Caco-2 (cell line): ENCODE results near the gene FBXW8. TPM values are rescaled to one million over a fixed set of nuclear protein-coding genes. Genes with fewer than 3 reads are reported as not detected.

Experiments used
- BruUV-seq: library from RNA; stranded (reverse); fragments of 400-500 nt; replicated peaks from 2 replicates; lab custom pipeline; 2021; lab: Mats Ljungman, UMichigan
- CTCF ChIA-PET: fragments of 300-600 bp; sonication (Branson Sonifier 250); formaldehyde crosslinking; loops from one replicate; lab custom pipeline; 2022; ENCODE audit warnings: antibody characterized with exemption; lab: Charles Lee
- POLR2A ChIA-PET: fragments of 300-600 bp; sonication (Branson Sonifier 250); formaldehyde crosslinking; loops from one replicate; lab custom pipeline; 2022; ENCODE audit warnings: antibody characterized with exemption; lab: Charles Lee
- DNase-seq, 2 experiments: peaks; one replicate each; pipeline versions ENCODE4 v3.0.0 to v3.0.0-alpha.2; 2020 to 2022
- H3K27me3 ChIP-seq: replicated peaks from 2 replicates; pipeline ENCODE4 v1.6.0; 2011; ENCODE audit warnings: low read length; ENCODE audit not compliant: control insufficient read depth, insufficient read depth
- H3K36me3 ChIP-seq: 2 replicates; pipeline ENCODE4 v1.5.1; 2011; ENCODE audit warnings: low read length; ENCODE audit not compliant: control insufficient read depth, insufficient read depth
- H3K4me1 ChIP-seq: fragments of 250-450 bp; sonication (Bioruptor Pico); 2 replicates; pipeline ENCODE4 v1.5.1; 2020; ENCODE audit warnings: mild to moderate bottlenecking
- H3K4me3 ChIP-seq: 2 replicates; pipeline ENCODE4 v1.5.1; 2011; ENCODE audit warnings: low read depth, mild to moderate bottlenecking, control low read depth, low read length
- H3K9me3 ChIP-seq: fragments of 250-450 bp; sonication (Bioruptor Pico); 2 replicates; pipeline ENCODE4 v1.5.1; 2020; ENCODE audit warnings: mild to moderate bottlenecking, moderate library complexity
- H3K27ac Mint-ChIP-seq: one replicate; pipeline ENCODE4 v1.8.0; 2022; ENCODE audit warnings: mixed read lengths; ENCODE audit not compliant: unreplicated experiment
- H3K27me3 Mint-ChIP-seq: one replicate; pipeline ENCODE4 v1.8.0; 2022; ENCODE audit warnings: mixed read lengths; ENCODE audit not compliant: insufficient read depth, unreplicated experiment
- H3K36me3 Mint-ChIP-seq: one replicate; pipeline ENCODE4 v1.8.0; 2022; ENCODE audit warnings: mild to moderate bottlenecking, mixed read lengths; ENCODE audit not compliant: insufficient read depth, unreplicated experiment
- H3K4me1 Mint-ChIP-seq: one replicate; pipeline ENCODE4 v1.8.0; 2022; ENCODE audit warnings: low read depth, mixed read lengths; ENCODE audit not compliant: unreplicated experiment
- H3K4me3 Mint-ChIP-seq: one replicate; pipeline ENCODE4 v1.8.0; 2022; ENCODE audit warnings: mild to moderate bottlenecking, moderate library complexity, mixed read lengths; ENCODE audit not compliant: unreplicated experiment
- H3K9me3 Mint-ChIP-seq: one replicate; pipeline ENCODE4 v1.8.0; 2022; ENCODE audit warnings: mixed read lengths; ENCODE audit not compliant: unreplicated experiment
- CTCF ChIP-seq, 2 experiments: fragments of 200-600 bp in 1 of 2; IDR thresholded peaks; 1 replicate in 1 of 2; 2 replicates in 1 of 2; pipeline versions ENCODE4 v1.5.1 to v1.8.0; 2011 to 2022; ENCODE audit warnings: antibody characterized with exemption in 1 of 2, control low read depth in 1 of 2, inconsistent platforms in 1 of 2, low read depth in 1 of 2, low read length in 1 of 2, mild to moderate bottlenecking in 1 of 2, moderate library complexity in 1 of 2; ENCODE audit not compliant: insufficient read depth in 1 of 2, severe bottlenecking in 1 of 2, unreplicated experiment in 1 of 2
- intact Hi-C: fragments of 100-400 bp; cut with micrococcal nuclease; formaldehyde crosslinking; loops from one replicate; pipeline ENCODE4 v1.10.0; 2022; ENCODE audit not compliant: unreplicated experiment
- total RNA-seq: library from RNA; stranded (reverse); gene quantifications from 2 replicates; pipeline ENCODE4 v1.2.3, GENCODE V29; 2022

Gene FBXW8
- total RNA-seq, 1 experiment from 2014 or later: 12.2 TPM

- intact Hi-C loops: no loop called here
- ChIA-PET CTCF (no interaction called here), POLR2A (no interaction called here)
- H3K4me3 Mint-ChIP-seq: no peak overlapping the region
- Histone ChIP-seq H3K9me3 (no peaks in the 10 kb centered on the region), H3K27me3 (no peaks in the 10 kb centered on the region), H3K4me1 (no peaks in the 10 kb centered on the region), H3K4me3 (no peak overlapping the region), H3K36me3 (no peaks in the 10 kb centered on the region)
- H3K27me3 Mint-ChIP-seq: no peaks in the 10 kb centered on the region
- no peak for TF ChIP-seq CTCF (IDR thresholded peaks at IDR 0.05; ENCODE audit: insufficient read depth in 1 of 2, low read depth in 1 of 2, low read length in 1 of 2, severe bottlenecking in 1 of 2, unreplicated experiment in 1 of 2)
- no peak for DNase-seq
- H3K4me1 Mint-ChIP-seq: no peaks in the 10 kb centered on the region
- no TSS peak for BruUV-seq
- H3K36me3 Mint-ChIP-seq: peaks cover 3% of the 10 kb centered on the region
- H3K9me3 Mint-ChIP-seq: no peaks in the 10 kb centered on the region
- H3K27ac Mint-ChIP-seq: no peak overlapping the region
These were observed 51.4 kb downstream of the FBXW8 start for GRCh38 chr12:116962197-116962596.

- no peak for DNase-seq
- no peak for TF ChIP-seq CTCF (IDR thresholded peaks at IDR 0.05; ENCODE audit: insufficient read depth in 1 of 2, low read depth in 1 of 2, low read length in 1 of 2, severe bottlenecking in 1 of 2, unreplicated experiment in 1 of 2)
- H3K4me1 Mint-ChIP-seq: no peaks in the 10 kb centered on the region
- Histone ChIP-seq H3K4me1 (no peaks in the 10 kb centered on the region), H3K4me3 (no peak overlapping the region), H3K36me3 (no peaks in the 10 kb centered on the region), H3K27me3 (no peaks in the 10 kb centered on the region), H3K9me3 (no peaks in the 10 kb centered on the region)
- H3K27ac Mint-ChIP-seq: no peak overlapping the region
- intact Hi-C loops: no loop called here
- ChIA-PET POLR2A (no interaction called here), CTCF (no interaction called here)
- no TSS peak for BruUV-seq
- H3K9me3 Mint-ChIP-seq: no peaks in the 10 kb centered on the region
- H3K36me3 Mint-ChIP-seq: peaks cover 4% of the 10 kb centered on the region
- H3K27me3 Mint-ChIP-seq: no peaks in the 10 kb centered on the region
- no peak overlapping the region for H3K4me3 Mint-ChIP-seq
These were observed 52.1 kb downstream of the FBXW8 start for GRCh38 chr12:116962783-116963356.

GRCh38 chr12:116964054-116965050 lies 53.6 kb downstream of the FBXW8 start:
- no peak for TF ChIP-seq CTCF (IDR thresholded peaks at IDR 0.05; ENCODE audit: insufficient read depth in 1 of 2, low read depth in 1 of 2, low read length in 1 of 2, severe bottlenecking in 1 of 2, unreplicated experiment in 1 of 2)
- ChIA-PET CTCF (no interaction called here), POLR2A (no interaction called here)

More at GRCh38 chr12:116964054-116965050, 53.6 kb downstream of the FBXW8 start:
- no peak overlapping the region for H3K27ac Mint-ChIP-seq
- H3K36me3 Mint-ChIP-seq: peaks cover 4% of the 10 kb centered on the region
- no peaks in the 10 kb centered on the region for H3K27me3 ChIP-seq
- H3K4me1 ChIP-seq: no peaks in the 10 kb centered on the region
- no peaks in the 10 kb centered on the region for H3K36me3 ChIP-seq
- intact Hi-C loops: no loop called here
- H3K9me3 Mint-ChIP-seq: no peaks in the 10 kb centered on the region
- no peaks in the 10 kb centered on the region for H3K27me3 Mint-ChIP-seq
- no peak overlapping the region for H3K4me3 ChIP-seq
- BruUV-seq: no TSS peak
- no peak overlapping the region for H3K4me3 Mint-ChIP-seq
- no peaks in the 10 kb centered on the region for H3K4me1 Mint-ChIP-seq
- DNase-seq: no peak
- H3K9me3 ChIP-seq: no peaks in the 10 kb centered on the region
